Activated T-helper 1 cell treated with anti-CD3 and anti-CD28 coated beads, Interleukin-12 subunit alpha, Interleukin-12 subunit beta, Interleukin-2, Interleukin-4 antibody, amounts not matched to agents 30 ng/mL and 10 ng/mL and 1 ng/mL, durations not matched to agents 14 hours and 24 hours and 36 hours (primary cell): ENCODE data around the gene CRIP2. TPM values are rescaled to one million over a fixed set of nuclear protein-coding genes. Genes with fewer than 3 reads are reported as not detected.

Experiments used
- DNase-seq: peaks from one replicate; pipeline ENCODE4 v3.0.0; 2021; ENCODE audit warnings: low spot score
- H3K27ac Mint-ChIP-seq: one replicate; pipeline ENCODE4 v1.8.0; 2021; ENCODE audit warnings: mild to moderate bottlenecking, mixed read lengths
- H3K27me3 Mint-ChIP-seq: one replicate; pipeline ENCODE4 v1.8.0; 2022; ENCODE audit warnings: mild to moderate bottlenecking, moderate library complexity, mixed read lengths; ENCODE audit not compliant: insufficient read depth
- H3K36me3 Mint-ChIP-seq: one replicate; pipeline ENCODE4 v1.8.0; 2021; ENCODE audit warnings: low read depth, mixed read lengths
- H3K4me1 Mint-ChIP-seq: one replicate; pipeline ENCODE4 v1.8.0; 2021; ENCODE audit warnings: low read depth, mixed read lengths
- H3K4me3 Mint-ChIP-seq: one replicate; pipeline ENCODE4 v1.8.0; 2021; ENCODE audit warnings: mild to moderate bottlenecking, moderate library complexity, mixed read lengths
- H3K9me3 Mint-ChIP-seq: one replicate; pipeline ENCODE4 v1.8.0; 2021; ENCODE audit warnings: mixed read lengths
- intact Hi-C: fragments of 100-400 bp; cut with micrococcal nuclease; formaldehyde crosslinking; loops from one replicate; pipeline ENCODE4 v1.15.1; 2024
- total RNA-seq: library from RNA; stranded (reverse); gene quantifications from 2 replicates; pipeline ENCODE4 v1.2.3, GENCODE V29; 2022

Gene CRIP2
- total RNA-seq, 1 donor from 2014 or later, result not detected

- Mint-ChIP-seq H3K27me3 (peaks cover 28% of the 10 kb centered on the region), H3K36me3 (no peaks in the 10 kb centered on the region), H3K4me1 (no peaks in the 10 kb centered on the region), H3K4me3 (no peak overlapping the region), H3K27ac (no peak overlapping the region), H3K9me3 (no peaks in the 10 kb centered on the region)
- intact Hi-C loops, result loop anchor here (10.0 kb wide), 1 partner anchor 315 kb away; no protein-coding TSS in a partner anchor
- DNase-seq, result no peak
Measured at GRCh38 chr14:105519946-105520698, 45.5 kb downstream of the CRIP2 start.

GRCh38 chr14:105525326-105525725 is 50.7 kb downstream of the CRIP2 start:
- no peaks in the 10 kb centered on the region for H3K9me3 Mint-ChIP-seq
- H3K27me3 Mint-ChIP-seq, result peaks cover 30% of the 10 kb centered on the region
- no peak for DNase-seq
- intact Hi-C loops, result loop anchor here (10.0 kb wide), 1 partner anchor 321 kb away; no protein-coding TSS in a partner anchor
- H3K27ac Mint-ChIP-seq, result no peak overlapping the region
- no peaks in the 10 kb centered on the region for H3K4me1 Mint-ChIP-seq
- H3K4me3 Mint-ChIP-seq, result peak overlapping the region; percentile 70
- H3K36me3 Mint-ChIP-seq, result no peaks in the 10 kb centered on the region

GRCh38 chr14:105525861-105526775 is 51.5 kb downstream of the CRIP2 start, which contains the start of gene TMEM121:
TMEM121 (plus strand) TSS chr14:105526583; CDS start chr14:105528835, 2,252 bp downstream.
- H3K9me3 Mint-ChIP-seq, result no peaks in the 10 kb centered on the region

GRCh38 chr14:105526776-105527380 is 52.3 kb downstream of the CRIP2 start:
- intact Hi-C loops, result loop anchor here (10.0 kb wide), 1 partner anchor 322 kb away; no protein-coding TSS in a partner anchor
- no peak for DNase-seq
- Mint-ChIP-seq H3K36me3 (no peaks in the 10 kb centered on the region), H3K4me3 (peak overlapping the region; percentile 77), H3K27ac (peak overlapping the region; percentile 55), H3K9me3 (no peaks in the 10 kb centered on the region), H3K27me3 (peaks cover 28% of the 10 kb centered on the region), H3K4me1 (no peaks in the 10 kb centered on the region)

More at GRCh38 chr14:105525861-105526775, 51.5 kb downstream of the CRIP2 start, which contains the start of gene TMEM121:
- peak within 1 kb of the TSS; percentile 55 for H3K27ac Mint-ChIP-seq
- peaks cover 28% of the 10 kb centered on the region for H3K27me3 Mint-ChIP-seq
- H3K36me3 Mint-ChIP-seq, result no peaks in the 10 kb centered on the region
- no peaks in the 10 kb centered on the region for H3K4me1 Mint-ChIP-seq
- peak within 1 kb of the TSS; percentile 77 for H3K4me3 Mint-ChIP-seq
- intact Hi-C loops, result loop anchor here (10.0 kb wide), 1 partner anchor 321 kb away; no protein-coding TSS in a partner anchor
- DNase-seq, result no peak

GRCh38 chr14:105527381-105527825 is 52.8 kb downstream of the CRIP2 start:
- Mint-ChIP-seq H3K27ac (peak overlapping the region; percentile 71), H3K9me3 (no peaks in the 10 kb centered on the region), H3K4me1 (no peaks in the 10 kb centered on the region), H3K36me3 (no peaks in the 10 kb centered on the region), H3K27me3 (peaks cover 28% of the 10 kb centered on the region), H3K4me3 (peak overlapping the region; percentile 77)
- no peak for DNase-seq
- intact Hi-C loops, result loop anchor here (10.0 kb wide), 1 partner anchor 323 kb away; no protein-coding TSS in a partner anchor

- no peaks in the 10 kb centered on the region for H3K9me3 Mint-ChIP-seq
- H3K27me3 Mint-ChIP-seq, result peaks cover 28% of the 10 kb centered on the region
- intact Hi-C loops, result loop anchor here (1.0 to 10.0 kb wide), 5 partner anchors 37 to 323 kb away; partner anchors contain the start of gene TEDC1
- H3K36me3 Mint-ChIP-seq, result no peaks in the 10 kb centered on the region
- peak overlapping the region; percentile 77 for H3K4me3 Mint-ChIP-seq
- H3K27ac Mint-ChIP-seq, result peak overlapping the region; percentile 71
- no peaks in the 10 kb centered on the region for H3K4me1 Mint-ChIP-seq
- peak; percentile 75 for DNase-seq
Measured at GRCh38 chr14:105527826-105528585, 53.4 kb downstream of the CRIP2 start.

GRCh38 chr14:105528586-105529318 is 54.1 kb downstream of the CRIP2 start:
- DNase-seq, result no peak
- intact Hi-C loops, result loop anchor here (1.0 to 10.0 kb wide), 5 partner anchors 37 to 324 kb away; partner anchors contain the start of gene TEDC1
- no peaks in the 10 kb centered on the region for H3K36me3 Mint-ChIP-seq
- no peaks in the 10 kb centered on the region for H3K9me3 Mint-ChIP-seq
- H3K27me3 Mint-ChIP-seq, result peaks cover 25% of the 10 kb centered on the region
- peak overlapping the region; percentile 82 for H3K4me3 Mint-ChIP-seq
- H3K27ac Mint-ChIP-seq, result peak overlapping the region; percentile 72
- H3K4me1 Mint-ChIP-seq, result no peaks in the 10 kb centered on the region

- peak overlapping the region; percentile 82 for H3K4me3 Mint-ChIP-seq
- peaks cover 25% of the 10 kb centered on the region for H3K27me3 Mint-ChIP-seq
- intact Hi-C loops, result loop anchor here (2.0 to 10.0 kb wide), 2 partner anchors 48 to 324 kb away; no protein-coding TSS in a partner anchor
- H3K4me1 Mint-ChIP-seq, result no peaks in the 10 kb centered on the region
- DNase-seq, result no peak
- no peaks in the 10 kb centered on the region for H3K36me3 Mint-ChIP-seq
- H3K27ac Mint-ChIP-seq, result peak overlapping the region; percentile 72
- no peaks in the 10 kb centered on the region for H3K9me3 Mint-ChIP-seq
Measured at GRCh38 chr14:105529319-105529568, 54.6 kb downstream of the CRIP2 start.

Other genes with a start within 250 kb of the CRIP2 start
- 41.1 and 41.9 TPM in 2 replicates for gene BTBD6, start 226.3 kb upstream of the CRIP2 start, total RNA-seq
- 46.1 and 46.9 TPM in 2 replicates for gene BRF1, start 173.8 kb upstream of the CRIP2 start, total RNA-seq
- 28.2 and 32.3 TPM in 2 replicates for gene PACS2, start 160.1 kb upstream of the CRIP2 start, total RNA-seq
- 7.4 and 9.1 TPM in 2 replicates for gene TEX22, start 76.3 kb upstream of the CRIP2 start, total RNA-seq
- 173 and 181 TPM in 2 replicates for gene MTA1, start 55.0 kb upstream of the CRIP2 start, total RNA-seq
- gene CRIP1, start 12.1 kb downstream of the CRIP2 start, total RNA-seq, result 97.1 and 103 TPM in 2 replicates
- gene TEDC1, start 16.4 kb downstream of the CRIP2 start, total RNA-seq, result 44.5 and 46.1 TPM in 2 replicates
- 9.9 and 11.7 TPM in 2 replicates for gene TMEM121, start 51.8 kb downstream of the CRIP2 start, total RNA-seq